DND-41 (cell line): Measurements from ENCODE around the gene ATF5.

Experiments used
- CTCF ChIP-seq: IDR thresholded peaks from 2 replicates; pipeline ENCODE4 v1.5.1; 2012; ENCODE audit warnings: borderline replicate concordance, low read length, moderate library complexity, mild to moderate bottlenecking; ENCODE audit not compliant: poor library complexity, severe bottlenecking; ENCODE audit errors: extremely low read depth
- EZH2 ChIP-seq: IDR thresholded peaks from 3 replicates; pipeline ENCODE4 v1.6.1; 2012; ENCODE audit warnings: borderline replicate concordance, low read depth, mild to moderate bottlenecking, moderate library complexity, low read length, inconsistent platforms; ENCODE audit not compliant: severe bottlenecking

- TF ChIP-seq EZH2 (no peak), CTCF (no peak)
Observed at GRCh38 chr19:49921871-49922795, 6.9 kb upstream of the ATF5 start.
